A549 (cell line): Measurements from ENCODE around the gene HBE1. TPM values are rescaled to one million over a fixed set of nuclear protein-coding genes. Genes with fewer than 3 reads are reported as not detected.

Source experiments
- ATAC-seq, 2 experiments: fragments of 200-7000 bp in 1 of 2; fragments of >200 bp in 1 of 2; cut with Nextera tagmentation in 1 of 2; cut with Tn5 transposase in 1 of 2; 3 replicates each; pipeline versions ENCODE4 v1.8.0 to v1.9.1; 2018 to 2020; ENCODE audit warnings: mild to moderate bottlenecking in 1 of 2, moderate library complexity in 1 of 2
- CTCF ChIA-PET: fragments of 300-600 bp; sonication (Branson Sonifier 250); formaldehyde crosslinking; extraction: SDS; loops from one replicate; lab custom pipeline; 2021; ENCODE audit warnings: antibody characterized with exemption, inconsistent platforms; lab: Yijun Ruan, JAX
- POLR2A ChIA-PET: fragments of 350-600 bp; formaldehyde crosslinking; extraction: SDS; loops from one replicate; lab custom pipeline; 2021; ENCODE audit warnings: antibody characterized with exemption, inconsistent platforms; lab: Yijun Ruan, JAX
- DNase-seq, 2 experiments: peaks; one replicate each; pipeline versions ENCODE4 v3.0.0 to v3.0.0-alpha.2; 2011 to 2016; ENCODE audit warnings: low read depth in 1 of 2, low spot score in 1 of 2
- FAIRE-seq: peaks from 2 replicates; lab custom pipeline; 2011; peaks lifted over from hg19 to GRCh38; lab: Jason Lieb, UNC
- H3K27ac ChIP-seq, 2 experiments: fragments of >200 bp; sonication (Bioruptor Twin); formaldehyde crosslinking; 3 replicates each; pipeline ENCODE4 v1.5.1; 2016 to 2017
- H3K4me1 ChIP-seq: fragments of >200 bp; sonication (Bioruptor Twin); formaldehyde crosslinking; 3 replicates; pipeline ENCODE4 v1.6.1; 2016
- H3K4me2 ChIP-seq: fragments of >200 bp; sonication (Bioruptor Twin); formaldehyde crosslinking; 3 replicates; pipeline ENCODE4 v1.6.1; 2016
- H3K4me3 ChIP-seq: fragments of >200 bp; sonication (Bioruptor Twin); formaldehyde crosslinking; 3 replicates; pipeline ENCODE4 v1.5.1; 2016
- H3K9me3 ChIP-seq: fragments of >200 bp; sonication (Bioruptor Twin); formaldehyde crosslinking; 3 replicates; pipeline ENCODE4 v1.6.1; 2016
- BCL3 ChIP-seq: fragments of >200 bp; sonication (Bioruptor Twin); formaldehyde crosslinking; IDR thresholded peaks from 3 replicates; pipeline ENCODE4 v1.6.1; 2016
- CBX2 ChIP-seq: fragments of 200-600 bp; sonication (generic); IDR thresholded peaks from 2 replicates; pipeline ENCODE4 v1.6.1; 2016; ENCODE audit warnings: low read depth, mild to moderate bottlenecking, borderline replicate concordance
- CBX8 ChIP-seq: fragments of 200-600 bp; sonication (generic); IDR thresholded peaks from 2 replicates; pipeline ENCODE4 v1.6.1; 2016
- CEBPB ChIP-seq, 2 experiments: fragments of >200 bp in 1 of 2; sonication (Bioruptor Twin) in 1 of 2; formaldehyde crosslinking in 1 of 2; IDR thresholded peaks; 2 replicates each; pipeline ENCODE4 v1.6.1; 2012 to 2016
- E2F6 ChIP-seq: IDR thresholded peaks from 2 replicates; pipeline ENCODE4 v1.6.1; 2012; ENCODE audit warnings: low read depth, borderline replicate concordance
- ELK1 ChIP-seq: fragments of 150-350 bp; IDR thresholded peaks from 2 replicates; pipeline ENCODE4 v1.6.1; 2014; ENCODE audit warnings: low read depth, mild to moderate bottlenecking, low read length
- ESRRA ChIP-seq: fragments of 150-350 bp; IDR thresholded peaks from 2 replicates; pipeline ENCODE4 v1.6.1; 2014; ENCODE audit warnings: mild to moderate bottlenecking, low read length, borderline replicate concordance
- FOSB ChIP-seq: fragments of 250-450 bp; sonication (Bioruptor Pico); IDR thresholded peaks from 2 replicates; pipeline ENCODE4 v1.5.0; 2020; ENCODE audit warnings: mild to moderate bottlenecking, moderate library complexity
- GATA3 ChIP-seq: IDR thresholded peaks from 2 replicates; pipeline ENCODE4 v1.6.1; 2012; ENCODE audit warnings: borderline replicate concordance
- HDAC2 ChIP-seq: fragments of 200-600 bp; sonication (generic); IDR thresholded peaks from 2 replicates; pipeline ENCODE4 v1.6.1; 2016
- HES2 ChIP-seq: fragments of >200 bp; sonication (Bioruptor Twin); formaldehyde crosslinking; IDR thresholded peaks from 2 replicates; pipeline ENCODE4 v1.6.1; 2016
- HEYL ChIP-seq: fragments of 250-450 bp; sonication (Bioruptor Pico); IDR thresholded peaks from 2 replicates; pipeline ENCODE4 v1.8.0; 2021; ENCODE audit warnings: mild to moderate bottlenecking, moderate library complexity
- HMGXB4 ChIP-seq: fragments of 250-450 bp; sonication (Bioruptor Pico); IDR thresholded peaks from 2 replicates; pipeline ENCODE4 v1.5.0; 2021; ENCODE audit warnings: mild to moderate bottlenecking, moderate library complexity, borderline replicate concordance
- HOXA7 ChIP-seq: fragments of 250-450 bp; sonication (Bioruptor Pico); IDR thresholded peaks from 2 replicates; pipeline ENCODE4 v1.5.0; 2020; ENCODE audit warnings: mild to moderate bottlenecking, moderate library complexity
- KDM1A ChIP-seq: fragments of 200-600 bp; sonication (generic); IDR thresholded peaks from 2 replicates; pipeline ENCODE4 v1.6.1; 2016; ENCODE audit warnings: low read depth, mild to moderate bottlenecking
- MAFK ChIP-seq: fragments of 450-650 bp; IDR thresholded peaks from 2 replicates; pipeline ENCODE4 v1.6.1; 2014; ENCODE audit not compliant: partially characterized antibody
- MAX ChIP-seq: IDR thresholded peaks from 2 replicates; pipeline ENCODE4 v1.6.1; 2012
- MYC ChIP-seq: IDR thresholded peaks from 2 replicates; pipeline ENCODE4 v1.6.1; 2012; ENCODE audit warnings: mild to moderate bottlenecking, inconsistent platforms, low read length, improper control_type of control experiment, borderline replicate concordance
- NFE2L2 ChIP-seq: fragments of 150-350 bp; conservative IDR thresholded peaks from 2 replicates; pipeline ENCODE4 v1.6.1; 2014; ENCODE audit warnings: low read length
- POLR2AphosphoS2 ChIP-seq: conservative IDR thresholded peaks from 2 replicates; pipeline ENCODE4 v1.6.1; 2012; ENCODE audit warnings: low read length, improper control_type of control experiment, inconsistent platforms
- RAD21 ChIP-seq, 2 experiments: fragments of >200 bp in 1 of 2; sonication (Bioruptor Twin) in 1 of 2; formaldehyde crosslinking in 1 of 2; IDR thresholded peaks in 1 of 2; conservative IDR thresholded peaks in 1 of 2; 2 replicates in 1 of 2; 3 replicates in 1 of 2; pipeline ENCODE4 v1.6.1; 2012 to 2018; ENCODE audit warnings: inconsistent platforms in 1 of 2
- RNF2 ChIP-seq: fragments of 200-600 bp; sonication (generic); IDR thresholded peaks from 2 replicates; pipeline ENCODE4 v1.6.1; 2016; ENCODE audit warnings: low read depth, mild to moderate bottlenecking, antibody characterized with exemption, moderate library complexity, borderline replicate concordance
- SMC3 ChIP-seq: fragments of >200 bp; sonication (Bioruptor Twin); formaldehyde crosslinking; IDR thresholded peaks from 3 replicates; pipeline ENCODE4 v1.6.1; 2018; ENCODE audit warnings: inconsistent platforms
- SREBF2 ChIP-seq: fragments of 450-650 bp; IDR thresholded peaks from 2 replicates; pipeline ENCODE4 v1.6.1; 2014; ENCODE audit warnings: mild to moderate bottlenecking, moderate library complexity
- TFCP2L1 ChIP-seq: fragments of 250-450 bp; sonication (Bioruptor Pico); IDR thresholded peaks from 2 replicates; pipeline ENCODE4 v1.5.0; 2021; ENCODE audit warnings: mild to moderate bottlenecking
- USF2 ChIP-seq: fragments of 450-650 bp; IDR thresholded peaks from 2 replicates; pipeline ENCODE4 v1.6.1; 2014; ENCODE audit warnings: antibody characterized with exemption
- ZSCAN20 ChIP-seq: fragments of 250-450 bp; sonication (Bioruptor Pico); IDR thresholded peaks from 2 replicates; pipeline ENCODE4 v1.8.0; 2022; ENCODE audit warnings: mild to moderate bottlenecking, moderate library complexity
- WGBS: methylation state at CpG from one replicate; pipeline ENCODE4 v1.1.6; 2017; ENCODE audit errors: missing lambda C conversion rate; 5-methylcytosine and 5-hydroxymethylcytosine counted together
- polyA plus RNA-seq, 4 experiments: library from polyadenylated mRNA; depleted of rRNA in 3 of 4; stranded (reverse); fragments of >200 nt; fragmentation: RNase III in 1 of 4; extraction: RNeasy Plus Mini Kit Qiagen cat#74134 plus additional on column Dnase treatment in 1 of 4; gene quantifications; 2 replicates in 3 of 4; 3 replicates in 1 of 4; pipeline ENCODE4 v1.2.3, GENCODE V29; 2011 to 2017

HBE1 gene
- polyA plus RNA-seq, 2 of the 4 experiments (the other 2 are of a cell fraction): 0.32 TPM; not detected in 1

GRCh38 chr11:5252919-5253265 lies 16.9 kb downstream of the HBE1 start:
- POLR2A ChIA-PET: no interaction called here
- 2% methylated on average over 1 of the region's 1 CpG for WGBS

GRCh38 chr11:5252192-5252918 lies 17.4 kb downstream of the HBE1 start:
- ATAC-seq (no peak), FAIRE-seq (no peak), DNase-seq (no peak)
- CTCF ChIA-PET: no interaction called here
- 43% methylated on average over 9 of the region's 9 CpGs for WGBS
- POLR2A ChIA-PET: no interaction called here
- no peak overlapping the region for H3K4me2 ChIP-seq
- H3K4me1 ChIP-seq: no peaks in the 10 kb centered on the region
- no peaks in the 10 kb centered on the region for H3K9me3 ChIP-seq
- TF ChIP-seq HES2 (no peak), CBX8 (no peak), ESRRA (no peak), MAFK (no peak), HOXA7 (CRISPR knock-in tag) (no peak), HMGXB4 (CRISPR knock-in tag) (no peak), SMC3 (no peak), BCL3 (no peak), ELK1 (no peak), USF2 (no peak), POLR2AphosphoS2 (no peak), RNF2 (no peak), TFCP2L1 (no peak), CEBPB (IDR thresholded peaks at IDR 0.05) (no peak), KDM1A (no peak), ZSCAN20 (no peak), NFE2L2 (no peak)
- H3K27ac ChIP-seq: no peak overlapping the region
- no peak overlapping the region for H3K4me3 ChIP-seq

More at GRCh38 chr11:5252919-5253265, 16.9 kb downstream of the HBE1 start:
- Histone ChIP-seq H3K27ac (no peak overlapping the region), H3K4me3 (no peak overlapping the region), H3K9me3 (no peaks in the 10 kb centered on the region), H3K4me1 (no peaks in the 10 kb centered on the region), H3K4me2 (no peak overlapping the region)
- FAIRE-seq (no peak), DNase-seq (no peak), ATAC-seq (no peak)
- CTCF ChIA-PET: no interaction called here
- TF ChIP-seq E2F6 (no peak), GATA3 (no peak), SREBF2 (no peak), HDAC2 (no peak), KDM1A (no peak), MAX (no peak), RAD21 (conservative IDR thresholded peaks at IDR 0.05 in 1 of 2, IDR thresholded peaks at IDR 0.05 in 1 of 2) (no peak), HMGXB4 (CRISPR knock-in tag) (no peak), ZSCAN20 (no peak), MYC (no peak), FOSB (CRISPR knock-in tag) (no peak), HEYL (CRISPR knock-in tag) (no peak), CBX2 (no peak)
